Activated CD8-positive, alpha-beta memory T cell treated with anti-CD3 and anti-CD28 coated beads for 4 hours (primary cell): ENCODE results near the gene TACC3.

Source experiments
- DNase-seq, 2 donors: peaks; one replicate each; pipeline ENCODE4 v3.0.0-alpha.2; 2020; ENCODE audit warnings: low read depth in 2 of 2

TACC3 gene

DNA sequence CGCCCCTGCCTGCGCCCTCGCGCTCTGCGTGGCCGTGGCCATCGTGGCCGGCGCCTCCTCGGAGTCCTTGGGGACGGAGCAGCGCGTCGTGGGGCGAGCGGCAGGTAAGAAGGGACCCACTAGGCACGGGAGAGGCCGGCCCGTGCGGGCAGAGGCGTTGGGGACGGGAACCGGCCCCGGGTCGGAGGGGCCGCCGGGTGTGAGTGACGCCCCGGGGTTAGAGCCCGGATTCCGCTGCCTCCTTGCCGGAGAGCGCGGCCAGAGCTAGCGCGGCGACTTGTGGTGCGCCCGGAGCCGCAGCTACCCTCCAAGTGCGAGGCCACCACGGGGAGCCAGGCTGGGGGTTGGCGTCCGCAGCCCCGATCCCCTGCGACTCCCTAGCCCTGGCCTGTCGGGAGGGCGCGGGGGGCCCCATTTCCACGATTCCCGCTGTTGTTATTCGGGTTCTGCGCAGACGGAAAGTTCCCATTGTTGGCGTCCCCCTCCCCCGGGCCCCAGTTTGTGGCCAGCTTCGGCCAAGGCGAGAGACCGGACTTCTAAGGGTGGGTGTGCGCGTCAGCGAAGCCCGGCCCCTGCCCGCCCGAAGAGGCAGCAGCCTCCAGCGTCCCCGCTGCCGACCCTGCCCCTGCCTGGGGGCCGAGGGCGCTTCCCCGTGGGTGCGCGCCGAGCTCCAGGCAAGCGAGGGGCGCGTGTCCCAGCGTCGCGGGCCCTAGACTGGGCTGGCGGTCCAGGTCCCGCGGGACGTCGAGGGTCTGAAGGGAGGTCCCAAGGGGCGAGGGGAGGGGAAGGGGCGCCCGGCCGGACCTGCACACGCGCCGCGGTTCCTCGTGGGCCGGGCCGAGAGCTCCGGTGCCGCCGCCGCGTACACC is 72.9 kb downstream of the TACC3 start:
- DNase-seq: no peak
